ENCODE measurements around the gene CACNG3.
"Not testable (repeated sequence)": the region's sequence is repeated elsewhere in the genome, so short reads cannot be mapped to it uniquely, and the experiment has no call there.

Gene CACNG3

DNA sequence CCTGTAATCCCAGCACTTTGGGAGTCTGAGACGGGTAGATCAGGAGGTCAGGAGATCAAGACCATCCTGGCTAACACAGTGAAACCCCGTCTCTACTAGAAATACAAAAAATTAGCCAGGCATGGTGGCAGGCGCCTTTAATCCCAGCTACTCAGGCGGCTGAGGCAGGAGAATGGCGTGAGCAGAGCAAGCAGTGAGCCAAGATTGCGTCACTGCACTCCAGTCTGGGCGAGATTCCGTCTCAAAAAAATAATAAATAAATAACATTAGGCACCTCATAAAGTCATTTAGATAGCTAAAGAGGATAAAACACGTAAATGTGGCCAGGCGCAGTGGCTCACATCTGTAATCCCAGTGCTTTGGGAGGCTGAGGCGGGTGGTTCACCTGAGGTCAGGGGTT is 87.7 kb downstream of the CACNG3 start:
- not testable (repeated sequence) for H3K9me3 ChIP-seq (replicated peaks; ENCODE audit: low read length)

GRCh38 chr16:24344784-24345183 is 88.6 kb downstream of the CACNG3 start:
- Histone ChIP-seq H3K4me1 (ENCODE audit: control insufficient read depth, insufficient read depth, low read length) (no peaks in the 10 kb centered on the region), H3K9me3 (replicated peaks; ENCODE audit: low read length) (peaks cover 4% of the 10 kb centered on the region), H3K27me3 (ENCODE audit: control insufficient read depth, insufficient read depth, low read length) (no peaks in the 10 kb centered on the region), H3K4me2 (ENCODE audit: low read length) (no peak overlapping the region), H3K36me3 (ENCODE audit: insufficient read depth, low read length) (no peaks in the 10 kb centered on the region), H3K4me3 (ENCODE audit: low read length) (no peak overlapping the region), H3K9ac (ENCODE audit: low read depth, low read length) (no peak overlapping the region)

More for the DNA sequence above, 87.7 kb downstream of the CACNG3 start:
- not testable (repeated sequence) for H3K36me3 ChIP-seq (ENCODE audit: insufficient read depth, low read length); H3K27me3 ChIP-seq (ENCODE audit: control insufficient read depth, insufficient read depth, low read length); H3K4me1 ChIP-seq (ENCODE audit: control insufficient read depth, insufficient read depth, low read length); H3K4me2 ChIP-seq (ENCODE audit: low read length); H3K4me3 ChIP-seq (ENCODE audit: low read length); H3K9ac ChIP-seq (ENCODE audit: low read depth, low read length)

GRCh38 chr16:24345704-24346103 is 89.6 kb downstream of the CACNG3 start:
- H3K27me3 ChIP-seq (ENCODE audit: control insufficient read depth, insufficient read depth, low read length), result no peaks in the 10 kb centered on the region
- H3K4me2 ChIP-seq (ENCODE audit: low read length), result no peak overlapping the region
- no peak overlapping the region for H3K9ac ChIP-seq (ENCODE audit: low read depth, low read length)
- H3K4me3 ChIP-seq (ENCODE audit: low read length), result no peak overlapping the region
- H3K9me3 ChIP-seq (replicated peaks; ENCODE audit: low read length), result peaks cover 4% of the 10 kb centered on the region
- no peaks in the 10 kb centered on the region for H3K36me3 ChIP-seq (ENCODE audit: insufficient read depth, low read length)
- no peaks in the 10 kb centered on the region for H3K4me1 ChIP-seq (ENCODE audit: control insufficient read depth, insufficient read depth, low read length)

DNA sequence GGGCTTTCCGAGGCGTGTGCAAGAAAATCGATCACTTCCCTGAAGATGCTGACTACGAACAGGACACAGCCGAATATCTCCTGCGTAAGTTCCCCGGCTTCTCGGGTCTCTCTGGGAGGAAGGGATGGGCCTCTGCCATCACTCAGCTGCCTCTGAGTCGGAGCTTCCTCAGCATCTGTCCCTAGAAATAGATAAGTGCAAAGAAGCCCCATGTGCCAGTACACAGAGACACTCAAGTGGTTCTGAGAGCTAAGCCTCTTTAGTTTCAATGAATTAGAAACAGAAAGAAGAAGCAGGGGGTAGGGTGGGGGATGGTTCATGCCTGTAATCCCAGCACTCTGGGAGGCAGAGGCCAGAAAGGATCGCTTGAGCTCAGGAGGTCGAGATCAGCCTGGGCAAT is 90.6 kb downstream of the CACNG3 start:
- no peaks in the 10 kb centered on the region for H3K36me3 ChIP-seq (ENCODE audit: insufficient read depth, low read length)
- H3K4me1 ChIP-seq (ENCODE audit: control insufficient read depth, insufficient read depth, low read length), result no peaks in the 10 kb centered on the region
- H3K4me3 ChIP-seq (ENCODE audit: low read length), result no peak overlapping the region
- no peak overlapping the region for H3K9ac ChIP-seq (ENCODE audit: low read depth, low read length)
- no peak overlapping the region for H3K4me2 ChIP-seq (ENCODE audit: low read length)
- H3K9me3 ChIP-seq (replicated peaks; ENCODE audit: low read length), result peaks cover 4% of the 10 kb centered on the region
- no peaks in the 10 kb centered on the region for H3K27me3 ChIP-seq (ENCODE audit: control insufficient read depth, insufficient read depth, low read length)

DNA sequence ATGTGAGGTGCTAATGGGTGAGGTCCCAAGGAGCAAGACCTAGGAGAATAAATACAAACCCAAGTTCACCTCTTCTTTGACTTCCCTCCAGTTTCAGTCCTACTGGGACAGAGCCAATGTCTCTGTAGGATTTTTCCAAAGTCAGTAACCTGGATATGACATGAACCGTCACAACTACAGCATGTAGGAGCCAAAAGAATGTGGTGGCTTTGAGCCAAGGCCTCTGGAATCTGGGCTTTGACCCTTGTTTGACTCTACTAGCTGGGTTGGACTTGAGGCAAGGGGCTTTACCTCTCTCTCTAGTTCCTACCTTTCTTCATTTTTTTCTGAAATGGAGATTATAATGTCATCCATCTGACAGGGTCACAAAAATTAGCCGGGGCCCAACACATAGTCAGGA is 91.4 kb downstream of the CACNG3 start:
- Histone ChIP-seq H3K27me3 (ENCODE audit: control insufficient read depth, insufficient read depth, low read length) (no peaks in the 10 kb centered on the region), H3K9me3 (replicated peaks; ENCODE audit: low read length) (peaks cover 4% of the 10 kb centered on the region), H3K4me3 (ENCODE audit: low read length) (no peak overlapping the region)

DNA sequence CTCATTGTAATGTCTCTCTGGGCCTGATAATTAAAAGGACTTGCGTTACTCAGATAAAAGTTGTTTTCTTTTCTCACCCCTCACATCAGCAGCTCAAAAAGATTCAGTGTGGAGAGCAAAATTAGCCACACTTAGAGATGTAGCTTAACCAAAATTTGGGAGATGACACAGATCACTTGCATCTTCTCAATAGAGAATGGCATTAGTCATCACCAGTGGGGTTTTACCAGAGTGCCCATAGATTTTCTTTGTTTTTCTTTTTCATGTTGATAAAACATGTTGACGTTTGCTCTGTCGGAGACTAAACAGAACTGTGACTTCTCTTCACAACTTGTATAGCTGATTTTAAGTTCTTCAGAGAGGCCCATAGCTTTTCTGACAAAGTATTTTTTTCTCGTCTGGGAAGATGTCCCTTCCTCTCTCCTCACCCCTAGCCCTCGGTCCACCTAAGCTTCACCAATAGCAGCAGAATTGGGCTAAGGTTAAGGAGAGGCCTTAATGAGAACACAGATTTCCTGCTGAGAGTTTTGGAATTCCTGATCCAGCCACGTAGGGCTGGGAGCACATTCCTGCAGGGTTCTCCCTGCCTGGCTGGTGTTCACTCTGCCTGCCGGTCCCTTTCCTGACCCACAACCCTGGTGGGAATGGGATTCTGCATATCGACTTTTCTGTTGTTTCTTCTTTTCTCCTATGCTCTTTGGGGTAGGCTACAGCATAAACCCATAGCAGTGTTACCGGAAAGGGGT is 92.6 kb downstream of the CACNG3 start:
- Histone ChIP-seq H3K4me2 (ENCODE audit: low read length) (no peak overlapping the region), H3K9ac (ENCODE audit: low read depth, low read length) (no peak overlapping the region), H3K36me3 (ENCODE audit: insufficient read depth, low read length) (no peaks in the 10 kb centered on the region), H3K4me3 (ENCODE audit: low read length) (no peak overlapping the region), H3K9me3 (replicated peaks; ENCODE audit: low read length) (peaks cover 4% of the 10 kb centered on the region), H3K4me1 (ENCODE audit: control insufficient read depth, insufficient read depth, low read length) (no peaks in the 10 kb centered on the region), H3K27me3 (ENCODE audit: control insufficient read depth, insufficient read depth, low read length) (no peaks in the 10 kb centered on the region)

More for the DNA sequence above, 91.4 kb downstream of the CACNG3 start:
- Histone ChIP-seq H3K9ac (ENCODE audit: low read depth, low read length) (no peak overlapping the region), H3K36me3 (ENCODE audit: insufficient read depth, low read length) (no peaks in the 10 kb centered on the region), H3K4me1 (ENCODE audit: control insufficient read depth, insufficient read depth, low read length) (no peaks in the 10 kb centered on the region), H3K4me2 (ENCODE audit: low read length) (no peak overlapping the region)

GRCh38 chr16:24349320-24349719 is 93.2 kb downstream of the CACNG3 start:
- H3K9me3 ChIP-seq (replicated peaks; ENCODE audit: low read length), result peaks cover 4% of the 10 kb centered on the region
- no peak overlapping the region for H3K4me3 ChIP-seq (ENCODE audit: low read length)
- H3K36me3 ChIP-seq (ENCODE audit: insufficient read depth, low read length), result no peaks in the 10 kb centered on the region
- no peak overlapping the region for H3K9ac ChIP-seq (ENCODE audit: low read depth, low read length)
- no peaks in the 10 kb centered on the region for H3K27me3 ChIP-seq (ENCODE audit: control insufficient read depth, insufficient read depth, low read length)
- H3K4me1 ChIP-seq (ENCODE audit: control insufficient read depth, insufficient read depth, low read length), result no peaks in the 10 kb centered on the region
- no peak overlapping the region for H3K4me2 ChIP-seq (ENCODE audit: low read length)

DNA sequence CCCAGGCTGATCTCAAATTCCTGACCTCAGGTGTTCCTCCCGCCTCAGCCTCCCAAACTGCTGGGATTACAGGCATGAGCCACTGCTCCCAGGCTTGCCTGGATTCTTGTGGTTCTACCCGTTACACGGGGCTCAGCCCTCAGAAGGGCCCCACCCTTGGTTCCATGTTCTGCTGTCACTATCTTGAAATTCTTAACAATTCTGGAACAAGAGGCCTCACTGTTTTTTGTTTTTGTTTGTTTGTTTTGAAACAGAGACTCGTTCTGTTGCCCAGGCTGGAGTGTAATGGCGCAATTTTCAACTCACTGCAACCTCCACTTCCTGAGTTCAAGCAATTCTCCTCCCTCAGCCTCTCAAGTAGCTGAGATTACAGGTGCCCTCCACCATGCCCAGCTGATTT is 96.6 kb downstream of the CACNG3 start:
- Histone ChIP-seq H3K4me2 (ENCODE audit: low read length) (no peak overlapping the region), H3K4me3 (ENCODE audit: low read length) (no peak overlapping the region), H3K4me1 (ENCODE audit: control insufficient read depth, insufficient read depth, low read length) (no peaks in the 10 kb centered on the region), H3K27me3 (ENCODE audit: control insufficient read depth, insufficient read depth, low read length) (no peaks in the 10 kb centered on the region), H3K36me3 (ENCODE audit: insufficient read depth, low read length) (no peaks in the 10 kb centered on the region), H3K9me3 (replicated peaks; ENCODE audit: low read length) (no peaks in the 10 kb centered on the region), H3K9ac (ENCODE audit: low read depth, low read length) (no peak overlapping the region)

DNA sequence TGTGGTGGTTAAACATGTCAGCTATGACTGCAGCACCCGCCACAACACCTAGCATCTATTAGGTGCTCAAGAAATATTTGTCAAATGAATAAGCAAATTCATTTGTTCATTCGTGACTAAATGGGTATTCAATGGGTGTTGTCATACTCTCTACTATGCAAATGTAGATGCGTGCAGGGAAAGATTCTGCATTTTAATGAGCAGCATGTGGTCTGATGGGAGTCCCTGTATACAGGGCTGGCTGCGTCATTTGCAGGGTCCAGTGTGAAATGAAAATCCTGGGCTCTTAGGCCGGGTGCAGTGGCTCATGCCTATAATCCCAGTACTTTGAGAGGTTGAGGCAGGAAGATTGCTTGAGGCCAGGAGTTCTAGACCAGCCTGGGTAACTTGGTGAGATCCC is 97.5 kb downstream of the CACNG3 start:
- no peaks in the 10 kb centered on the region for H3K4me1 ChIP-seq (ENCODE audit: control insufficient read depth, insufficient read depth, low read length)
- H3K9ac ChIP-seq (ENCODE audit: low read depth, low read length), result no peak overlapping the region
- no peak overlapping the region for H3K4me2 ChIP-seq (ENCODE audit: low read length)
- no peaks in the 10 kb centered on the region for H3K27me3 ChIP-seq (ENCODE audit: control insufficient read depth, insufficient read depth, low read length)
- no peaks in the 10 kb centered on the region for H3K36me3 ChIP-seq (ENCODE audit: insufficient read depth, low read length)
- no peak overlapping the region for H3K4me3 ChIP-seq (ENCODE audit: low read length)
- no peaks in the 10 kb centered on the region for H3K9me3 ChIP-seq (replicated peaks; ENCODE audit: low read length)

- Histone ChIP-seq H3K4me1 (ENCODE audit: control insufficient read depth, insufficient read depth, low read length) (no peaks in the 10 kb centered on the region), H3K36me3 (ENCODE audit: insufficient read depth, low read length) (no peaks in the 10 kb centered on the region), H3K4me3 (ENCODE audit: low read length) (no peak overlapping the region), H3K9me3 (replicated peaks; ENCODE audit: low read length) (no peaks in the 10 kb centered on the region), H3K27me3 (ENCODE audit: control insufficient read depth, insufficient read depth, low read length) (no peaks in the 10 kb centered on the region), H3K9ac (ENCODE audit: low read depth, low read length) (no peak overlapping the region), H3K4me2 (ENCODE audit: low read length) (no peak overlapping the region)
Measured at GRCh38 chr16:24357511-24357910, 101.4 kb downstream of the CACNG3 start.

GRCh38 chr16:24358117-24358516 is 102.0 kb downstream of the CACNG3 start:
- no peaks in the 10 kb centered on the region for H3K27me3 ChIP-seq (ENCODE audit: control insufficient read depth, insufficient read depth, low read length)
- no peak overlapping the region for H3K9ac ChIP-seq (ENCODE audit: low read depth, low read length)
- H3K4me3 ChIP-seq (ENCODE audit: low read length), result no peak overlapping the region
- H3K4me1 ChIP-seq (ENCODE audit: control insufficient read depth, insufficient read depth, low read length), result no peaks in the 10 kb centered on the region
- H3K36me3 ChIP-seq (ENCODE audit: insufficient read depth, low read length), result no peaks in the 10 kb centered on the region
- no peaks in the 10 kb centered on the region for H3K9me3 ChIP-seq (replicated peaks; ENCODE audit: low read length)
- no peak overlapping the region for H3K4me2 ChIP-seq (ENCODE audit: low read length)

- Histone ChIP-seq H3K4me1 (ENCODE audit: control insufficient read depth, insufficient read depth, low read length) (no peaks in the 10 kb centered on the region), H3K9me3 (replicated peaks; ENCODE audit: low read length) (no peaks in the 10 kb centered on the region), H3K9ac (ENCODE audit: low read depth, low read length) (no peak overlapping the region), H3K27me3 (ENCODE audit: control insufficient read depth, insufficient read depth, low read length) (no peaks in the 10 kb centered on the region), H3K4me3 (ENCODE audit: low read length) (no peak overlapping the region), H3K4me2 (ENCODE audit: low read length) (no peak overlapping the region), H3K36me3 (ENCODE audit: insufficient read depth, low read length) (no peaks in the 10 kb centered on the region)
Measured at GRCh38 chr16:24359490-24359889, 103.4 kb downstream of the CACNG3 start.

Measured in skeletal muscle satellite cell (primary cell).